Stomach (tissue), 4 donors: Measurements from ENCODE around the gene ARSJ.

ENCODE experiments used
- EP300 ChIP-seq: sonication (generic); formaldehyde crosslinking; IDR thresholded peaks from one replicate; pipeline ENCODE4 v1.6.1; 2017; ENCODE audit warnings: antibody characterized with exemption
- TF ChIP-seq, protein P1 (sequence below), 7 experiments: fragments of 450-650 bp in 4 of 7; fragments of 200-600 bp in 3 of 7; sonication (generic) in 3 of 7; IDR thresholded peaks; one replicate each; pipeline ENCODE4 v1.5.1; 2016 to 2019; ENCODE audit warnings: antibody characterized with exemption in 7 of 7, control low read depth in 2 of 7, mild to moderate bottlenecking in 1 of 7

DNA sequence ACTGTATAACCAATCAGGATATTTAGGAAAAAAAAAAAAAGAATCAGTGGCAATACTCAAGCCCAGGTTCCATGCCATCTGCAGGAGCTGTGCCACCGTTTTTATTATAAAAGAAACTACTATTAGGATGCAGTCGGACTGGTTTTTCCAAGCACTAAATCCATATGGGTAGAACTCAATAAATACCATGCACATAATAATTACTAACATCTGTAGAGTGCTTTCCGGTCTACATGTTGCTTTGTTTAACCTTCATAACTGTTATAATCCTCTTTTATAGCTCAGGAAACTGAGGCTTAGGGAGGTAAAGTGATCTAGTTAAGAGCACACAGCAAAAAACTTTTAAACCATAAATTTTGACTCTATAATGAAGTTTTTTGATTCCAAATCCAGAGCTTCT, 24.0 kb downstream of the ARSJ start:
- TF ChIP-seq, protein P1, sequence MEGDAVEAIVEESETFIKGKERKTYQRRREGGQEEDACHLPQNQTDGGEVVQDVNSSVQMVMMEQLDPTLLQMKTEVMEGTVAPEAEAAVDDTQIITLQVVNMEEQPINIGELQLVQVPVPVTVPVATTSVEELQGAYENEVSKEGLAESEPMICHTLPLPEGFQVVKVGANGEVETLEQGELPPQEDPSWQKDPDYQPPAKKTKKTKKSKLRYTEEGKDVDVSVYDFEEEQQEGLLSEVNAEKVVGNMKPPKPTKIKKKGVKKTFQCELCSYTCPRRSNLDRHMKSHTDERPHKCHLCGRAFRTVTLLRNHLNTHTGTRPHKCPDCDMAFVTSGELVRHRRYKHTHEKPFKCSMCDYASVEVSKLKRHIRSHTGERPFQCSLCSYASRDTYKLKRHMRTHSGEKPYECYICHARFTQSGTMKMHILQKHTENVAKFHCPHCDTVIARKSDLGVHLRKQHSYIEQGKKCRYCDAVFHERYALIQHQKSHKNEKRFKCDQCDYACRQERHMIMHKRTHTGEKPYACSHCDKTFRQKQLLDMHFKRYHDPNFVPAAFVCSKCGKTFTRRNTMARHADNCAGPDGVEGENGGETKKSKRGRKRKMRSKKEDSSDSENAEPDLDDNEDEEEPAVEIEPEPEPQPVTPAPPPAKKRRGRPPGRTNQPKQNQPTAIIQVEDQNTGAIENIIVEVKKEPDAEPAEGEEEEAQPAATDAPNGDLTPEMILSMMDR (IDR thresholded peaks at IDR 0.05), result no peak
- no peak for TF ChIP-seq EP300
